Natural killer cell (primary cell): ENCODE measurements around the gene JMJD8. TPM values are rescaled to one million over a fixed set of nuclear protein-coding genes. Genes with fewer than 3 reads are reported as not detected.
A peak's percentile ranks its signal among the peaks of the same experiment; 100 is the strongest.

Source experiments
- ATAC-seq, 3 donors: fragments of 150-1000 bp in 2 of 3; fragments of 200-7000 bp in 1 of 3; cut with Tn5 transposase; 1 replicate in 1 of 3; 2 replicates in 2 of 3; pipeline ENCODE4 v1.10.0; 2021; ENCODE audit warnings: mild to moderate bottlenecking in 2 of 3, moderate library complexity in 2 of 3
- DNase-seq, 2 donors: peaks; one replicate each; pipeline versions ENCODE4 v3.0.0 to v3.0.0-alpha.2; 2013 to 2021; ENCODE audit warnings: mixed read lengths in 1 of 2
- H3K27ac ChIP-seq: one replicate; pipeline ENCODE4 v1.5.1; 2013; ENCODE audit warnings: mild to moderate bottlenecking, low read length
- H3K27me3 ChIP-seq: one replicate; pipeline ENCODE4 v1.6.1; 2013; ENCODE audit warnings: low read length; ENCODE audit not compliant: control insufficient read depth, insufficient read depth
- H3K36me3 ChIP-seq: one replicate; pipeline ENCODE4 v1.6.1; 2013; ENCODE audit warnings: low read length; ENCODE audit not compliant: control insufficient read depth, insufficient read depth
- H3K4me1 ChIP-seq: one replicate; pipeline ENCODE4 v1.6.1; 2013; ENCODE audit warnings: low read length; ENCODE audit not compliant: control insufficient read depth, insufficient read depth
- H3K4me3 ChIP-seq: one replicate; pipeline ENCODE4 v1.5.1; 2013; ENCODE audit warnings: low read length
- H3K9me3 ChIP-seq: one replicate; pipeline ENCODE4 v1.6.1; 2013; ENCODE audit warnings: low read length; ENCODE audit not compliant: control insufficient read depth, insufficient read depth
- H3K27ac Mint-ChIP-seq, 2 donors: one replicate each; pipeline ENCODE4 v1.8.0; 2022; ENCODE audit warnings: mild to moderate bottlenecking in 2 of 2, mixed read lengths in 2 of 2, moderate library complexity in 1 of 2
- H3K27me3 Mint-ChIP-seq, 2 donors: one replicate each; pipeline ENCODE4 v1.8.0; 2022; ENCODE audit warnings: low read depth in 2 of 2, mixed read lengths in 2 of 2
- H3K36me3 Mint-ChIP-seq: one replicate; pipeline ENCODE4 v1.8.0; 2022; ENCODE audit warnings: mixed read lengths
- H3K4me1 Mint-ChIP-seq, 2 donors: one replicate each; pipeline ENCODE4 v1.8.0; 2022; ENCODE audit warnings: mixed read lengths in 2 of 2
- H3K4me3 Mint-ChIP-seq: one replicate; pipeline ENCODE4 v1.8.0; 2022; ENCODE audit warnings: mild to moderate bottlenecking, moderate library complexity, mixed read lengths
- H3K9me3 Mint-ChIP-seq, 2 donors: one replicate each; pipeline ENCODE4 v1.8.0; 2022; ENCODE audit warnings: mixed read lengths in 2 of 2
- WGBS: methylation state at CpG from one replicate; pipeline ENCODE4 v1.1.7; 2013; ENCODE audit warnings: missing lambda C conversion rate; ENCODE audit not compliant: insufficient coverage; 5-methylcytosine and 5-hydroxymethylcytosine counted together
- intact Hi-C: fragments of 100-400 bp; cut with micrococcal nuclease; formaldehyde crosslinking; loops from one replicate; pipeline ENCODE4 v1.14.2; 2022
- total RNA-seq, 4 donors: library from RNA; stranded (reverse); fragments of 120-200 nt in 1 of 4; gene quantifications; one replicate each; pipeline versions ENCODE4 v1.2.3 to v1.2.4, GENCODE V29; 2013 to 2022
- TF ChIP-seq, protein P1 (sequence below): fragments of 200-600 bp; IDR thresholded peaks from one replicate; pipeline ENCODE4 v1.8.0; 2022; ENCODE audit warnings: antibody characterized with exemption

Gene JMJD8
- total RNA-seq, 3 donors from 2014 or later (not counting 1 experiment from before 2014, with no cell fraction given) = 29.5 to 32.6 (median 31.5) TPM

DNA sequence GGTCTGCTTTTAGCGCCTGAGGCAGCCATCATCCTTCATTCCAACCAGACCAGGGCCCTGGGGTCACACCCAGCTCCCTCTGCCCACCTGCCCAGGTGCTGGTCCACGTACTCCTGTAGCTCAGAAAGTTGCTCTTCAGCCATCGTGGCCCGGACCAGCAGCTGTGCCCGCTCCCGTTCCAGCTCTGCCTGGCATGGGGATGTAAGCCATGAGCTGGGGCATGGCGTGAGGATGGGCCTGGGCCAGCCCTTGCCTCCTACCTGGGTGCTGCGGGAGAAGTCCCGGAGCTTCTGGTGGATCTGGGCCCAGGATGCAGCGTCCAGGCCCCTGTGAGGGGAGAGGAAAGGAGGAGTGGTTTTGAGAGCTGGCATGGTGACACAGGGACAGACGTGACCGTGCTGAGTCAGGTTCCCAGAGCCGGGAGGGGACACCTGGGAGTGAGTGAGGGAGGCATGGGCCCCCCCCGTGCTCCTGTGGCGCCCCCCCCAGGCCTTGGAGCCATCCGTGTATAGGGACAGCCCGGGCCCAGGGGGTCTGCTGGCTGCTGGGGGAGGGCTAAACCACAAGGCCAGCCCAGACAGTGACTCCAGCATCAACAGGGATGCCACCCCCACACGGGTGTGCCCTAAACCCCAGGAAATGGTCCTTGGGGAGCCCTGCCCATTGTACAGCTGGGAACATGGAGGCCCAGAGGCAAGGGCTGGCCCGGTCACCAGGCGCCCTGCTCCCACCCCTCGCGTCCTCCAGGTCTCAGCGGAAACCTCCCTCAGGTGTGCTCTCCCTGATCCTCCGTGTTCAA lies 38.9 kb upstream of the JMJD8 start:
- H3K27me3 Mint-ChIP-seq = no peaks in the 10 kb centered on the region
- no peak for DNase-seq
- intact Hi-C loops = no loop called here
- Histone ChIP-seq H3K4me1 (peaks cover 55% of the 10 kb centered on the region), H3K27me3 (no peaks in the 10 kb centered on the region), H3K27ac (no peak overlapping the region), H3K9me3 (no peaks in the 10 kb centered on the region), H3K4me3 (no peak overlapping the region), H3K36me3 (no peaks in the 10 kb centered on the region)
- no peaks in the 10 kb centered on the region for H3K9me3 Mint-ChIP-seq
- peak overlapping the region; percentile 82 for H3K4me3 Mint-ChIP-seq
- peak overlapping the region; percentile 44 to 48 for H3K27ac Mint-ChIP-seq
- TF ChIP-seq, protein P1, sequence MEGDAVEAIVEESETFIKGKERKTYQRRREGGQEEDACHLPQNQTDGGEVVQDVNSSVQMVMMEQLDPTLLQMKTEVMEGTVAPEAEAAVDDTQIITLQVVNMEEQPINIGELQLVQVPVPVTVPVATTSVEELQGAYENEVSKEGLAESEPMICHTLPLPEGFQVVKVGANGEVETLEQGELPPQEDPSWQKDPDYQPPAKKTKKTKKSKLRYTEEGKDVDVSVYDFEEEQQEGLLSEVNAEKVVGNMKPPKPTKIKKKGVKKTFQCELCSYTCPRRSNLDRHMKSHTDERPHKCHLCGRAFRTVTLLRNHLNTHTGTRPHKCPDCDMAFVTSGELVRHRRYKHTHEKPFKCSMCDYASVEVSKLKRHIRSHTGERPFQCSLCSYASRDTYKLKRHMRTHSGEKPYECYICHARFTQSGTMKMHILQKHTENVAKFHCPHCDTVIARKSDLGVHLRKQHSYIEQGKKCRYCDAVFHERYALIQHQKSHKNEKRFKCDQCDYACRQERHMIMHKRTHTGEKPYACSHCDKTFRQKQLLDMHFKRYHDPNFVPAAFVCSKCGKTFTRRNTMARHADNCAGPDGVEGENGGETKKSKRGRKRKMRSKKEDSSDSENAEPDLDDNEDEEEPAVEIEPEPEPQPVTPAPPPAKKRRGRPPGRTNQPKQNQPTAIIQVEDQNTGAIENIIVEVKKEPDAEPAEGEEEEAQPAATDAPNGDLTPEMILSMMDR = no peak
- no peaks in the 10 kb centered on the region for H3K36me3 Mint-ChIP-seq
- no peak for ATAC-seq
- WGBS = 87% methylated on average over 24 of the region's 24 CpGs
- peaks cover 0 to 23% of the 10 kb centered on the region in 2 donors for H3K4me1 Mint-ChIP-seq

DNA sequence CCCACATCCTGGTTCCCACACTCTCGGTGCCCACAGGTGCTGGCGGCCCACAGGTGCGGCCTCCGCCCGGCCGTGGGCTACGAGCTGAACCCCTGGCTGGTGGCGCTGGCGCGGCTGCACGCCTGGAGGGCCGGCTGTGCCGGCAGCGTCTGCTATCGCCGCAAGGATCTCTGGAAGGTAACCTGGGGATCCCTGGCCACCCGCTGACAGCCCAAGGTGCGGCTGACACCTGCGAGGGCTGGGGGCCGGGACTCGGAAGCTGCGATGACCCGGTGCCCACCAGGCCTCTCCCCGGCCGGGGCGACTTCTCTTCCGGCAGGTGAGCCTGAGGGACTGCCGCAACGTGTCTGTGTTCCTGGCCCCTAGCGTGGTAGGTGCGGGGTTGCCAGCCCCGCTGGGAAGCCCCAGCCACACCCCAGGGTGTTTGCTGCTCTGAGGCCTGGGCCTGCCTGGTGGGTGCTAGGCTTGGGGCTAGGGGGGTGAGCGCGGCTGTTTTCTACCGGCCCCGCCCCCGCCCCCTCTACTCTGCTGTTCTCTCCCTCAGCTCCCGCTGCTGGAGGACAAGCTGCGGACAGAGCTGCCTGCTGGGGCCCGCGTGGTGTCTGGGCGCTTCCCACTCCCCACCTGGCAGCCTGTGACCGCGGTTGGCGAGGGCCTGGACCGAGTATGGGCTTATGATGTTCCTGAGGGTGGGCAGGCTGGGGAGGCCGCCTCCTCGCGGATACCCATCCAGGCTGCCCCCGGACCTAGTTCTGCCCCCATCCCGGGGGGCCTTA lies 37.8 kb upstream of the JMJD8 start:
- Histone ChIP-seq H3K4me1 (peaks cover 47% of the 10 kb centered on the region), H3K27me3 (no peaks in the 10 kb centered on the region), H3K4me3 (peak overlapping the region; percentile 14), H3K27ac (peak overlapping the region; percentile 36), H3K36me3 (no peaks in the 10 kb centered on the region), H3K9me3 (no peaks in the 10 kb centered on the region)
- H3K27ac Mint-ChIP-seq = peak overlapping the region; percentile 34 to 44
- DNase-seq = peak in 1 of 2 donors; percentile 71
- ATAC-seq = no peak
- H3K9me3 Mint-ChIP-seq = no peaks in the 10 kb centered on the region
- no peaks in the 10 kb centered on the region for H3K27me3 Mint-ChIP-seq
- WGBS = 66% methylated on average over 51 of the region's 51 CpGs
- H3K4me3 Mint-ChIP-seq = peak overlapping the region; percentile 82
- TF ChIP-seq, protein P1 = no peak
- H3K36me3 Mint-ChIP-seq = no peaks in the 10 kb centered on the region
- H3K4me1 Mint-ChIP-seq = peaks cover 0 to 23% of the 10 kb centered on the region in 2 donors
- intact Hi-C loops = no loop called here

DNA sequence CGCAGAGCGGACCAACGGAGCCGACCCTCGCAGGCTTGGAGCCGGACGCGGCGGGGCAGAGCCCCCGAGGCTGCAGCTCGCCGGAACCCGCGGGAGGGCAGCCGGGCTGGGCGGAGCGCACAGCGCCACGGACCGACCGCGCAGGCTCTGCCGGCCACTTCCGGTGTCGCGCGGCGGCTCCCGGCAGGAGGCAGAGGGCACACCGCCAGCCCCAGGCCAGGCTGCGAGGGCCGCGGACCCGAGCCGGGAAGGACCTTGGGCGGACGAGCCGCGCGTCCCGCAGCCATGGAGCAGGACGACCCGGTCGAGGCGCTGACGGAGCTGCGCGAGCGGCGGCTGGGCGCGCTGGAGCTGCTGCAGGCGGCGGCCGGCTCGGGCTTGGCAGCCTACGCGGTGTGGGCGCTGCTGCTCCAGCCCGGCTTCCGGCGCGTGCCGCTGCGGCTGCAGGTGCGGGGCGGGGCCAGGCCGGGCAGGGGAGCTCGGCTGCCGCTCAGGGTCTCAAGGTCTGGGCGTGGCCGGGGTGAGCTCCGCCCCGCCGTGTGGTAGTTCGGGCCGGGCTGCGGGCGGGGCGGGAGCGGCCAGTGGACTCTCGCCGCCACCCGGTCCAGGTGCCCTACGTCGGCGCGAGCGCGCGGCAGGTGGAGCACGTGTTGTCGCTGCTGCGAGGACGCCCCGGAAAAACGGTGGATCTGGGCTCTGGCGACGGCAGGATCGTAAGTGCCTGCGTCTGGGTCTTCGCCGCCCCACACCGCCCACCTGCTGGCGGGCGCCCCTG lies 37.0 kb upstream of the JMJD8 start, which contains the start of gene ANTKMT:
Gene ANTKMT, plus strand, starts transcription at position 157 of the 775 bp plus-strand sequence. Its CDS starts 129 bp downstream, at position 286.
- Mint-ChIP-seq H3K4me3 (peak within 1 kb of the TSS; percentile 87), H3K36me3 (no peaks in the 10 kb centered on the region), H3K27me3 (no peaks in the 10 kb centered on the region), H3K4me1 (peaks cover 0 to 24% of the 10 kb centered on the region in 2 donors), H3K27ac (peak within 1 kb of the TSS; percentile 69 to 80), H3K9me3 (no peaks in the 10 kb centered on the region)
- Histone ChIP-seq H3K9me3 (no peaks in the 10 kb centered on the region), H3K4me3 (peak within 1 kb of the TSS; percentile 69), H3K27me3 (peaks cover 6% of the 10 kb centered on the region), H3K4me1 (peaks cover 45% of the 10 kb centered on the region), H3K36me3 (no peaks in the 10 kb centered on the region), H3K27ac (peak within 1 kb of the TSS; percentile 65)
- 3% methylated on average over 106 of the region's 106 CpGs for WGBS
- ATAC-seq = peak; percentile 79 to 82 (median 80)
- TF ChIP-seq, protein P1 = no peak
- peak; percentile 76 to 86 for DNase-seq
- intact Hi-C loops = no loop called here
